SK-N-MC (cell line): Measurements from ENCODE around the gene TIPRL.

Experiments
- EZH2 ChIP-seq: fragments of 200-600 bp; sonication (generic); IDR thresholded peaks from one replicate; pipeline ENCODE4 v1.6.1; 2017; ENCODE audit warnings: antibody characterized with exemption
- FOXP2 ChIP-seq: optimal IDR thresholded peaks from 2 replicates; pipeline ENCODE3; 2011; ENCODE audit warnings: mild to moderate bottlenecking, moderate library complexity; ENCODE audit not compliant: insufficient read depth; ENCODE audit errors: extremely low read length, control extremely low read depth
- POLR2AphosphoS5 ChIP-seq: IDR thresholded peaks from 2 replicates; pipeline ENCODE4 v1.6.1; 2012; ENCODE audit warnings: mild to moderate bottlenecking, low read depth, low read length, borderline replicate concordance

GRCh38 chr1:168146160-168146539, 32.6 kb upstream of the TIPRL start:
- TF ChIP-seq EZH2 (no peak), POLR2AphosphoS5 (no peak), FOXP2 (no peak)
